IPS-18a (cell line): ENCODE measurements around the gene PCDHGC5.
A peak's percentile ranks its signal among the peaks of the same experiment; 100 is the strongest.

Experiments
- H3K27ac ChIP-seq: one replicate; pipeline ENCODE4 v1.5.1; 2013; ENCODE audit warnings: low read length
- H3K27me3 ChIP-seq: one replicate; pipeline ENCODE4 v1.6.1; 2013; ENCODE audit warnings: mild to moderate bottlenecking, low read length; ENCODE audit not compliant: control insufficient read depth, insufficient read depth
- H3K36me3 ChIP-seq: one replicate; pipeline ENCODE4 v1.6.1; 2013; ENCODE audit warnings: low read depth, low read length; ENCODE audit not compliant: control insufficient read depth
- H3K4me1 ChIP-seq: one replicate; pipeline ENCODE4 v1.6.1; 2013; ENCODE audit warnings: low read depth, low read length; ENCODE audit not compliant: control insufficient read depth
- H3K4me3 ChIP-seq: one replicate; pipeline ENCODE4 v1.5.1; 2013; ENCODE audit warnings: low read length
- H3K9ac ChIP-seq: one replicate; pipeline ENCODE4 v1.6.1; 2013; ENCODE audit warnings: mild to moderate bottlenecking, low read length, moderate library complexity
- H3K9me3 ChIP-seq: one replicate; pipeline ENCODE4 v1.6.1; 2013; ENCODE audit warnings: low read depth, low read length; ENCODE audit not compliant: control insufficient read depth

PCDHGC5 gene

GRCh38 chr5:141508440-141508797 lies 19.5 kb downstream of the PCDHGC5 start:
- H3K4me1 ChIP-seq = peaks cover 20% of the 10 kb centered on the region
- H3K9me3 ChIP-seq = no peaks in the 10 kb centered on the region
- H3K36me3 ChIP-seq = peaks cover 10% of the 10 kb centered on the region
- H3K27ac ChIP-seq = no peak overlapping the region
- H3K4me3 ChIP-seq = peak overlapping the region; percentile 44
- no peaks in the 10 kb centered on the region for H3K27me3 ChIP-seq
- no peak overlapping the region for H3K9ac ChIP-seq

- Histone ChIP-seq H3K9ac (peak overlapping the region; percentile 39), H3K27ac (no peak overlapping the region), H3K36me3 (peaks cover 10% of the 10 kb centered on the region)
Observed at GRCh38 chr5:141508798-141509611, 20.1 kb downstream of the PCDHGC5 start.

GRCh38 chr5:141510160-141510559 lies 21.3 kb downstream of the PCDHGC5 start:
- H3K27me3 ChIP-seq = no peaks in the 10 kb centered on the region
- H3K4me3 ChIP-seq = no peak overlapping the region
- H3K9me3 ChIP-seq = no peaks in the 10 kb centered on the region
- peaks cover 32% of the 10 kb centered on the region for H3K4me1 ChIP-seq
- no peak overlapping the region for H3K27ac ChIP-seq
- peaks cover 10% of the 10 kb centered on the region for H3K36me3 ChIP-seq
- H3K9ac ChIP-seq = no peak overlapping the region

More at GRCh38 chr5:141508798-141509611, 20.1 kb downstream of the PCDHGC5 start:
- H3K27me3 ChIP-seq = no peaks in the 10 kb centered on the region
- H3K4me1 ChIP-seq = peaks cover 21% of the 10 kb centered on the region
- no peaks in the 10 kb centered on the region for H3K9me3 ChIP-seq
- H3K4me3 ChIP-seq = peak overlapping the region; percentile 44

GRCh38 chr5:141510850-141511601 lies 22.1 kb downstream of the PCDHGC5 start:
- Histone ChIP-seq H3K9ac (no peak overlapping the region), H3K36me3 (peaks cover 10% of the 10 kb centered on the region), H3K4me3 (no peak overlapping the region), H3K27me3 (no peaks in the 10 kb centered on the region), H3K9me3 (no peaks in the 10 kb centered on the region), H3K4me1 (peaks cover 34% of the 10 kb centered on the region), H3K27ac (no peak overlapping the region)

GRCh38 chr5:141511771-141512325 lies 23.0 kb downstream of the PCDHGC5 start:
- peaks cover 34% of the 10 kb centered on the region for H3K4me1 ChIP-seq
- no peaks in the 10 kb centered on the region for H3K27me3 ChIP-seq
- no peak overlapping the region for H3K9ac ChIP-seq
- no peaks in the 10 kb centered on the region for H3K9me3 ChIP-seq
- H3K27ac ChIP-seq = no peak overlapping the region
- no peak overlapping the region for H3K4me3 ChIP-seq
- H3K36me3 ChIP-seq = peaks cover 13% of the 10 kb centered on the region

- peak overlapping the region; percentile 83 for H3K4me3 ChIP-seq
- peaks cover 15% of the 10 kb centered on the region for H3K36me3 ChIP-seq
- H3K4me1 ChIP-seq = peaks cover 32% of the 10 kb centered on the region
- H3K27me3 ChIP-seq = no peaks in the 10 kb centered on the region
- H3K27ac ChIP-seq = no peak overlapping the region
- peak overlapping the region; percentile 81 for H3K9ac ChIP-seq
- no peaks in the 10 kb centered on the region for H3K9me3 ChIP-seq
Observed at GRCh38 chr5:141512390-141512910, 23.6 kb downstream of the PCDHGC5 start.

- peaks cover 26% of the 10 kb centered on the region for H3K4me1 ChIP-seq
- peak overlapping the region; percentile 81 for H3K9ac ChIP-seq
- H3K27ac ChIP-seq = peak overlapping the region; percentile 98
- no peaks in the 10 kb centered on the region for H3K27me3 ChIP-seq
- peaks cover 15% of the 10 kb centered on the region for H3K36me3 ChIP-seq
- H3K4me3 ChIP-seq = peak overlapping the region; percentile 83
- H3K9me3 ChIP-seq = no peaks in the 10 kb centered on the region
Observed at GRCh38 chr5:141512911-141513626, 24.2 kb downstream of the PCDHGC5 start.

- peaks cover 21% of the 10 kb centered on the region for H3K4me1 ChIP-seq
- H3K27me3 ChIP-seq = no peaks in the 10 kb centered on the region
- H3K36me3 ChIP-seq = peaks cover 15% of the 10 kb centered on the region
- H3K9ac ChIP-seq = peak overlapping the region; percentile 81
- H3K9me3 ChIP-seq = no peaks in the 10 kb centered on the region
- H3K27ac ChIP-seq = peak overlapping the region; percentile 98
- H3K4me3 ChIP-seq = peak overlapping the region; percentile 83
Observed at GRCh38 chr5:141513627-141514329, 24.9 kb downstream of the PCDHGC5 start.

- Histone ChIP-seq H3K9ac (peak overlapping the region; percentile 81), H3K9me3 (no peaks in the 10 kb centered on the region), H3K36me3 (peaks cover 22% of the 10 kb centered on the region), H3K4me3 (peak overlapping the region; percentile 83), H3K27me3 (no peaks in the 10 kb centered on the region), H3K4me1 (peaks cover 15% of the 10 kb centered on the region), H3K27ac (peak overlapping the region; percentile 98)
Observed at GRCh38 chr5:141514330-141515133, 25.7 kb downstream of the PCDHGC5 start.

- Histone ChIP-seq H3K9me3 (no peaks in the 10 kb centered on the region), H3K4me3 (peak overlapping the region; percentile 83), H3K36me3 (peaks cover 28% of the 10 kb centered on the region), H3K27ac (peak overlapping the region; percentile 98), H3K27me3 (no peaks in the 10 kb centered on the region), H3K4me1 (peaks cover 14% of the 10 kb centered on the region), H3K9ac (peak overlapping the region; percentile 81)
Observed at GRCh38 chr5:141515141-141515540, 26.3 kb downstream of the PCDHGC5 start.
